H1 (cell line): Measurements from ENCODE around the gene BRCA2. TPM values are rescaled to one million over a fixed set of nuclear protein-coding genes. Genes with fewer than 3 reads are reported as not detected.

ENCODE experiments used
- CTCF ChIA-PET: fragments of 300-600 bp; sonication (Branson Sonifier 250); formaldehyde crosslinking; loops from one replicate; lab custom pipeline; 2021; ENCODE audit not compliant: partially characterized antibody; lab: Charles Lee
- POLR2A ChIA-PET: fragments of 300-600 bp; sonication (Branson Sonifier 250); formaldehyde crosslinking; loops from one replicate; lab custom pipeline; 2021; ENCODE audit warnings: inconsistent platforms; ENCODE audit not compliant: partially characterized antibody; lab: Charles Lee
- DNase-seq, 2 experiments: peaks; one replicate each; pipeline versions ENCODE4 v3.0.0 to v3.0.0-alpha.2; 2010 to 2022; ENCODE audit warnings: low spot score in 2 of 2, low read depth in 1 of 2, mixed read lengths in 1 of 2
- FAIRE-seq: peaks from 2 replicates; lab custom pipeline; 2011; peaks lifted over from hg19 to GRCh38; lab: Jason Lieb, UNC
- H2AFZ ChIP-seq: 2 replicates; pipeline ENCODE4 v1.8.1; 2012; ENCODE audit warnings: low read length, inconsistent platforms
- H2AK5ac ChIP-seq: 2 replicates; pipeline ENCODE4 v1.6.1; 2013; ENCODE audit warnings: low read depth, low read length
- H2BK120ac ChIP-seq: replicated peaks from 2 replicates; pipeline ENCODE3; 2013; ENCODE audit warnings: low read depth, low read length, inconsistent platforms
- H2BK12ac ChIP-seq: 2 replicates; pipeline ENCODE4 v1.6.1; 2013; ENCODE audit warnings: low read depth, low read length
- H2BK15ac ChIP-seq: 2 replicates; pipeline ENCODE4 v1.6.1; 2013; ENCODE audit warnings: low read length
- H2BK20ac ChIP-seq: 2 replicates; pipeline ENCODE4 v1.6.1; 2013; ENCODE audit warnings: low read length
- H2BK5ac ChIP-seq: 2 replicates; pipeline ENCODE4 v1.6.1; 2013; ENCODE audit warnings: low read depth, low read length
- H3K14ac ChIP-seq: 2 replicates; pipeline ENCODE4 v1.6.1; 2013; ENCODE audit warnings: inconsistent platforms; ENCODE audit not compliant: insufficient read length
- H3K18ac ChIP-seq: 2 replicates; pipeline ENCODE4 v1.6.1; 2013; ENCODE audit warnings: low read length; ENCODE audit errors: extremely low read depth
- H3K23ac ChIP-seq: 2 replicates; pipeline ENCODE4 v1.6.1; 2013; ENCODE audit warnings: inconsistent platforms; ENCODE audit not compliant: insufficient read length
- H3K23me2 ChIP-seq: 2 replicates; pipeline ENCODE4 v1.6.1; 2013; ENCODE audit warnings: low read depth, low read length
- H3K27ac ChIP-seq: 2 replicates; pipeline ENCODE4 v1.6.1; 2011; ENCODE audit warnings: low read depth, low read length, inconsistent platforms
- H3K27me3 ChIP-seq, 4 experiments: replicated peaks in 1 of 4; 1 replicate in 1 of 4; 2 replicates in 3 of 4; pipeline versions ENCODE4 v1.6.1 to v1.8.1; 2011 to 2013; ENCODE audit warnings: low read length in 3 of 4, mild to moderate bottlenecking in 3 of 4, inconsistent platforms in 2 of 4, mixed read lengths in 2 of 4, moderate library complexity in 1 of 4; ENCODE audit not compliant: control insufficient read depth in 3 of 4, insufficient read depth in 3 of 4; ENCODE audit errors: extremely low read depth in 1 of 4
- H3K36me3 ChIP-seq, 4 experiments: 2 replicates each; pipeline versions ENCODE4 v1.6.1 to v1.8.1; 2011 to 2013; ENCODE audit warnings: mild to moderate bottlenecking in 4 of 4, low read length in 3 of 4, moderate library complexity in 2 of 4, control low read depth in 1 of 4, inconsistent platforms in 1 of 4; ENCODE audit not compliant: insufficient read depth in 4 of 4, control insufficient read depth in 2 of 4
- H3K4ac ChIP-seq: replicated peaks from 2 replicates; pipeline ENCODE3; 2013; ENCODE audit warnings: low read length, low read depth, mixed read lengths, inconsistent platforms; ENCODE audit not compliant: insufficient read length
- H3K4me1 ChIP-seq, 4 experiments: replicated peaks in 1 of 4; 1 replicate in 1 of 4; 2 replicates in 3 of 4; pipeline versions ENCODE4 v1.6.1 to v1.8.1; 2011 to 2013; ENCODE audit warnings: low read length in 3 of 4, inconsistent platforms in 2 of 4, mixed read lengths in 1 of 4; ENCODE audit not compliant: insufficient read depth in 4 of 4, control insufficient read depth in 3 of 4
- H3K4me2 ChIP-seq, 2 experiments: 2 replicates each; pipeline versions ENCODE4 v1.6.1 to v1.8.1; 2011 to 2013; ENCODE audit warnings: low read depth in 2 of 2, low read length in 2 of 2, control low read depth in 1 of 2, inconsistent platforms in 1 of 2, mild to moderate bottlenecking in 1 of 2; ENCODE audit not compliant: insufficient read depth in 1 of 2
- H3K4me3 ChIP-seq, 4 experiments: fragments of 200-600, 300-600 bp in 1 of 4; sonication (generic), shearing (Covaris generic), sonication (Bioruptor Twin) in 1 of 4; 2 replicates each; pipeline versions ENCODE4 v1.5.1 to v1.8.1; 2011 to 2016; ENCODE audit warnings: low read length in 4 of 4, low read depth in 3 of 4, control low read depth in 2 of 4, inconsistent platforms in 2 of 4, mild to moderate bottlenecking in 2 of 4, mixed read lengths in 1 of 4, moderate library complexity in 1 of 4; ENCODE audit not compliant: insufficient read depth in 2 of 4; ENCODE audit errors: extremely low read depth in 1 of 4
- H3K56ac ChIP-seq: replicated peaks from 2 replicates; pipeline ENCODE3; 2013; ENCODE audit warnings: low read depth, mild to moderate bottlenecking, mixed read lengths, low read length, inconsistent platforms; ENCODE audit not compliant: insufficient read length
- H3K79me1 ChIP-seq: 2 replicates; pipeline ENCODE4 v1.6.1; 2013; ENCODE audit warnings: low read depth, low read length, control low read depth
- H3K79me2 ChIP-seq, 2 experiments: 2 replicates each; pipeline versions ENCODE4 v1.6.1 to v1.8.1; 2012 to 2013; ENCODE audit warnings: low read length in 2 of 2, mild to moderate bottlenecking in 2 of 2, inconsistent platforms in 1 of 2; ENCODE audit not compliant: insufficient read depth in 2 of 2, control insufficient read depth in 1 of 2
- H3K9ac ChIP-seq, 4 experiments: replicated peaks in 1 of 4; 1 replicate in 1 of 4; 2 replicates in 3 of 4; pipeline versions ENCODE4 v1.6.1 to v1.8.1; 2011 to 2013; ENCODE audit warnings: low read depth in 3 of 4, low read length in 3 of 4, control low read depth in 2 of 4, mild to moderate bottlenecking in 2 of 4, moderate library complexity in 2 of 4, inconsistent platforms in 1 of 4; ENCODE audit errors: extremely low read depth in 1 of 4
- H3K9me3 ChIP-seq, 2 experiments: 2 replicates each; pipeline versions ENCODE4 v1.6.1 to v1.8.1; 2012 to 2013; ENCODE audit warnings: mild to moderate bottlenecking in 2 of 2, moderate library complexity in 2 of 2, control low read depth in 1 of 2, inconsistent platforms in 1 of 2, low read depth in 1 of 2, low read length in 1 of 2, mixed read lengths in 1 of 2; ENCODE audit not compliant: insufficient read depth in 2 of 2
- H4K20me1 ChIP-seq, 2 experiments: replicated peaks in 1 of 2; 2 replicates each; pipeline versions ENCODE3 to v1.8.1; 2011 to 2013; ENCODE audit warnings: inconsistent platforms in 2 of 2, low read length in 2 of 2, mild to moderate bottlenecking in 1 of 2; ENCODE audit not compliant: insufficient read depth in 2 of 2, control insufficient read depth in 1 of 2
- H4K5ac ChIP-seq: 2 replicates; pipeline ENCODE4 v1.6.1; 2013; ENCODE audit warnings: low read length, low read depth, mixed read lengths, inconsistent platforms; ENCODE audit not compliant: insufficient read length
- H4K8ac ChIP-seq: 2 replicates; pipeline ENCODE4 v1.8.0; 2013; ENCODE audit warnings: mild to moderate bottlenecking, moderate library complexity, low read length, inconsistent platforms; ENCODE audit not compliant: insufficient read depth; ENCODE audit errors: extremely low read depth
- H4K91ac ChIP-seq: replicated peaks from 2 replicates; pipeline ENCODE3; 2013; ENCODE audit warnings: low read length, mixed read lengths, inconsistent platforms; ENCODE audit not compliant: insufficient read length
- CBX5 ChIP-seq: fragments of 300-800, 300-1000 bp; sonication (generic); IDR thresholded peaks from 2 replicates; pipeline ENCODE4 v1.7.1; 2016; ENCODE audit warnings: antibody characterized with exemption, low read length, low read depth
- CBX8 ChIP-seq: fragments of 300-800, 300-1000 bp; sonication (generic); IDR thresholded peaks from 2 replicates; pipeline ENCODE4 v1.7.1; 2016; ENCODE audit warnings: low read depth, low read length, borderline replicate concordance
- GTF2F1 ChIP-seq: IDR thresholded peaks from 2 replicates; pipeline ENCODE4 v1.6.1; 2012; ENCODE audit warnings: low read depth, low read length, improper control_type of control experiment, borderline replicate concordance
- MAFK ChIP-seq: IDR thresholded peaks from 2 replicates; pipeline ENCODE4 v1.6.1; 2012; ENCODE audit warnings: low read depth, mild to moderate bottlenecking, improper control_type of control experiment, low read length
- NANOG ChIP-seq: IDR thresholded peaks from 2 replicates; pipeline ENCODE4 v1.6.1; 2011; ENCODE audit warnings: low read length, low read depth, mild to moderate bottlenecking, inconsistent platforms; ENCODE audit not compliant: insufficient read depth, poor library complexity, severe bottlenecking
- PHF8 ChIP-seq: fragments of 200-600 bp; sonication (generic); conservative IDR thresholded peaks from 2 replicates; pipeline ENCODE4 v1.7.1; 2012; ENCODE audit warnings: low read depth, mild to moderate bottlenecking, inconsistent platforms, low read length, moderate library complexity
- POU5F1 ChIP-seq: IDR thresholded peaks from 2 replicates; pipeline ENCODE4 v1.6.1; 2011; ENCODE audit warnings: low read depth, mild to moderate bottlenecking, low read length, moderate library complexity
- RAD21 ChIP-seq, 2 experiments: IDR thresholded peaks in 1 of 2; conservative IDR thresholded peaks in 1 of 2; 2 replicates each; pipeline ENCODE4 v1.6.1; 2011; ENCODE audit warnings: low read depth in 2 of 2, low read length in 2 of 2, improper control_type of control experiment in 1 of 2, inconsistent platforms in 1 of 2, mild to moderate bottlenecking in 1 of 2, moderate library complexity in 1 of 2
- SP2 ChIP-seq: IDR thresholded peaks from 2 replicates; pipeline ENCODE4 v1.6.1; 2012; ENCODE audit warnings: mild to moderate bottlenecking, low read length, inconsistent platforms
- TAF7 ChIP-seq: optimal IDR thresholded peaks from 2 replicates; pipeline ENCODE3; 2011; ENCODE audit warnings: low read depth, mild to moderate bottlenecking, inconsistent platforms, low read length, moderate library complexity, borderline replicate concordance
- YY1 ChIP-seq: IDR thresholded peaks from 2 replicates; pipeline ENCODE4 v1.6.1; 2011; ENCODE audit warnings: low read depth, mild to moderate bottlenecking, low read length
- ZNF274 ChIP-seq: IDR thresholded peaks from 2 replicates; pipeline ENCODE4 v1.7.0; 2012; ENCODE audit warnings: low read length, borderline replicate concordance; ENCODE audit errors: extremely low read depth
- polyA plus RNA-seq, 7 experiments: library from polyadenylated mRNA; depleted of rRNA in 3 of 7; stranded (reverse) in 5 of 7; unstranded in 2 of 7; fragments of >200 nt in 5 of 7; fragments of 200-250 nt in 2 of 7; gene quantifications; 1 replicate in 5 of 7; 2 replicates in 1 of 7; 4 replicates in 1 of 7; pipeline versions ENCODE4 v1.2.1 to v1.2.3, GENCODE V29; 2011 to 2013; ENCODE audit warnings: missing spikeins in 2 of 7, mixed read lengths in 2 of 7
- total RNA-seq: library from RNA; stranded (reverse); fragmentation: NEBNext Ultra II Directional; extraction: Animal tissue kit (Norgen Biotek cat#: 25700); gene quantifications from 2 replicates; pipeline ENCODE4 v1.2.1, GENCODE V29; 2021

Gene BRCA2
- total and polyA plus RNA-seq, 2 of the 8 experiments (the other 6 are each of a cell fraction or from before 2014, with no cell fraction given): 4.2 to 24.9 TPM

DNA sequence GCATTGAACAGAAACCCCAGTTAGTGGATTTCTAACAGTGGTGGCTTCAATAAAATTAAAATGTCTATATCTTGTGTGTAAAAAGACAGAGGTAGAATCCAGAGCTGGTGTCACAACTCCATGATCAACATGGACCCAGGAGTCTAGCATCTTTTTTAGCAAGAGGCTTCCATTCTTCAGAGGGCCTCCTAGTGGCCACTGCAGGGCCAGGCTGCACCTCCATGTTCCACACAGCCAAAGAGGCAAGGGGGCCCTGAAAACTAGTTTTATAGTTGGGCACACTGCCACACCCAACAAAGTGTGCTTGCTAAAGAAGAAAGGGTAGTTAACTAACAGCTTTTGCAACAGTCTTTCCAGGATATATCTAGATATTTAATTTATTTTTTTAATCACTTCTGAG is 99.7 kb downstream of the BRCA2 start:
- H2BK120ac ChIP-seq: no peak overlapping the region
- peaks cover 9 to 11% of the 10 kb centered on the region in 2 experiments; a peak in 3 of 4 replicates for H3K9me3 ChIP-seq
- H2BK20ac ChIP-seq: no peak overlapping the region
- H3K27ac ChIP-seq: no peak overlapping the region
- no peaks in the 10 kb centered on the region for H4K20me1 ChIP-seq
- no peak overlapping the region for H3K56ac ChIP-seq
- H3K4me2 ChIP-seq: no peak overlapping the region
- no peaks in the 10 kb centered on the region for H3K36me3 ChIP-seq
- DNase-seq (no peak), FAIRE-seq (peak; percentile 93)
- no peak overlapping the region for H3K18ac ChIP-seq
- 0 out of 2 replicates have a peak, but pooled peaks cover 3% of the 10 kb centered on the region for H3K23me2 ChIP-seq
- H3K79me2 ChIP-seq: no peaks in the 10 kb centered on the region
- H3K9ac ChIP-seq: no peak overlapping the region
- no peaks in the 10 kb centered on the region; a peak in 1 of 7 replicates for H3K27me3 ChIP-seq
- POLR2A ChIA-PET: interaction anchor here (0.9 kb wide), 1 partner anchor 99 kb away, joined by 4 read pairs; the partner anchor contains the start of gene BRCA2
- no peak overlapping the region for H2BK15ac ChIP-seq
- no peaks in the 10 kb centered on the region for H3K79me1 ChIP-seq
- no peak overlapping the region for H4K8ac ChIP-seq
- CTCF ChIA-PET: interaction anchor here (0.6 to 3.1 kb wide), 15 partner anchors 10 to 653 kb away, joined by 3 to 14 read pairs (median 3); partner anchors contain the start of gene PDS5B
- H3K23ac ChIP-seq: no peak overlapping the region
- no peak overlapping the region for H3K4ac ChIP-seq
- H3K4me3 ChIP-seq: no peak overlapping the region
- H2AFZ ChIP-seq: no peak overlapping the region
- no peak overlapping the region for H2AK5ac ChIP-seq
- no peak overlapping the region for H4K5ac ChIP-seq
- no peak overlapping the region for H2BK12ac ChIP-seq
- no peak overlapping the region for H2BK5ac ChIP-seq
- H4K91ac ChIP-seq: no peak overlapping the region
- no peak overlapping the region for H3K14ac ChIP-seq
- no peaks in the 10 kb centered on the region; a peak in 1 of 7 replicates for H3K4me1 ChIP-seq
- TF ChIP-seq NANOG (no peak), SP2 (no peak), ZNF274 (no peak), TAF7 (no peak), CBX8 (no peak), POU5F1 (no peak), RAD21 (IDR thresholded peaks at IDR 0.05 in 1 of 2, conservative IDR thresholded peaks at IDR 0.05 in 1 of 2; ENCODE audit: low read depth in 2 of 2, low read length in 2 of 2) (peak; percentile 54 to 64), YY1 (peak; percentile 86), MAFK (no peak), PHF8 (no peak), CBX5 (no peak), GTF2F1 (no peak)
